CD4-positive, CD25-positive, alpha-beta regulatory T cell (primary cell): ENCODE measurements around the gene RPS6KA6. TPM values are rescaled to one million over a fixed set of nuclear protein-coding genes. Genes with fewer than 3 reads are reported as not detected.

ENCODE experiments used
- ATAC-seq, 2 donors: fragments of 150-1000 bp; cut with Tn5 transposase; one replicate each; pipeline ENCODE4 v1.10.0; 2021; ENCODE audit warnings: low read depth in 2 of 2, moderate number of reproducible peaks in 2 of 2, moderate library complexity in 1 of 2
- DNase-seq, 3 donors: peaks; one replicate each; pipeline versions ENCODE4 v3.0.0 to v3.0.0-alpha.2; 2012 to 2022; ENCODE audit warnings: mixed read lengths in 1 of 3
- H3K27ac ChIP-seq: one replicate; pipeline ENCODE4 v1.7.0; 2013; ENCODE audit warnings: mild to moderate bottlenecking, low read length; ENCODE audit not compliant: insufficient read depth, poor library complexity, severe bottlenecking
- H3K27me3 ChIP-seq: one replicate; pipeline ENCODE4 v1.7.0; 2013; ENCODE audit warnings: low read length; ENCODE audit not compliant: control insufficient read depth, insufficient read depth
- H3K36me3 ChIP-seq: one replicate; pipeline ENCODE4 v1.7.0; 2013; ENCODE audit warnings: mild to moderate bottlenecking, low read length, moderate library complexity; ENCODE audit not compliant: control insufficient read depth, insufficient read depth
- H3K4me1 ChIP-seq: 2 replicates; pipeline ENCODE4 v1.7.0; 2013; ENCODE audit warnings: mild to moderate bottlenecking, low read length; ENCODE audit not compliant: insufficient read depth, control insufficient read depth, poor library complexity, severe bottlenecking
- H3K4me3 ChIP-seq: one replicate; pipeline ENCODE4 v1.7.0; 2013; ENCODE audit warnings: low read depth, mild to moderate bottlenecking, low read length, moderate library complexity
- H3K9me3 ChIP-seq, 2 experiments: 1 replicate in 1 of 2; 2 replicates in 1 of 2; pipeline ENCODE4 v1.7.0; 2013; ENCODE audit warnings: low read length in 2 of 2, mild to moderate bottlenecking in 1 of 2, moderate library complexity in 1 of 2; ENCODE audit not compliant: control insufficient read depth in 2 of 2
- H3K27ac Mint-ChIP-seq, 3 donors: one replicate each; pipeline ENCODE4 v1.8.0; 2020 to 2022; ENCODE audit warnings: mild to moderate bottlenecking in 3 of 3, mixed read lengths in 3 of 3, moderate library complexity in 2 of 3
- H3K27me3 Mint-ChIP-seq: one replicate; pipeline ENCODE4 v1.8.0; 2022; ENCODE audit warnings: mild to moderate bottlenecking, mixed read lengths
- H3K36me3 Mint-ChIP-seq: one replicate; pipeline ENCODE4 v1.8.0; 2020; ENCODE audit warnings: mixed read lengths
- H3K4me1 Mint-ChIP-seq, 4 donors: one replicate each; pipeline ENCODE4 v1.8.0; 2020 to 2022; ENCODE audit warnings: mixed read lengths in 4 of 4, mild to moderate bottlenecking in 1 of 4
- H3K4me3 Mint-ChIP-seq, 4 donors: one replicate each; pipeline ENCODE4 v1.8.0; 2020 to 2022; ENCODE audit warnings: mild to moderate bottlenecking in 4 of 4, mixed read lengths in 4 of 4, moderate library complexity in 3 of 4
- H3K9me3 Mint-ChIP-seq, 7 donors: one replicate each; pipeline ENCODE4 v1.8.0; 2020 to 2022; ENCODE audit warnings: mixed read lengths in 7 of 7, mild to moderate bottlenecking in 3 of 7, moderate library complexity in 2 of 7
- polyA plus RNA-seq, 4 donors: library from polyadenylated mRNA; unstranded; fragments of 300-500 nt; fragmentation: Illumina TruSeq; gene quantifications; one replicate each; pipeline ENCODE4 v1.2.3, GENCODE V29; 2021
- total RNA-seq: library from RNA; stranded (reverse); gene quantifications from one replicate; pipeline ENCODE4 v1.2.3, GENCODE V29; 2022

Gene RPS6KA6
- total and polyA plus RNA-seq, 5 donors from 2014 or later = 0.05 to 0.06 TPM; not detected in 3

DNA sequence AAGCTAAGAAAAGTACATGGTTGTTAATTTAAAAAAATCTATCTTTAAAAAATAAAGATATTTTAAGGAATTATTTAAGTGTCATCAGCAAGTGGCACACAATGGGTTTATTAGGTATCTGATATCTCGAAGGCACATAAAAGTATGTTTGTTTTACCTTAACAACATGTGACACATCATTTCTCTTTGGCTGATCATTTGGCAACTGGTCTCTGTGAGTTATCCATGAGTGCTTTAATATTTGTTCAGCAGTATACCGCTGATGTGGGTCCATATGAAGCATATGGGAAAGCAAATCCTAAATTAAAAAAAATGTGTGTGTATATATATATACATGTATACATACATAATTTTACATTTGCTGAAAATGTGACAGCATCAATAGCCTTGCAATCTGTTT is 123.2 kb downstream of the RPS6KA6 start:
- Histone ChIP-seq H3K4me1 (no peaks in the 10 kb centered on the region), H3K4me3 (no peak overlapping the region), H3K27ac (no peak overlapping the region), H3K9me3 (no peaks in the 10 kb centered on the region), H3K36me3 (no peaks in the 10 kb centered on the region), H3K27me3 (no peaks in the 10 kb centered on the region)
- H3K27ac Mint-ChIP-seq = no peak overlapping the region
- DNase-seq = no peak
- H3K9me3 Mint-ChIP-seq = peaks cover 0 to 5% (median 0%) of the 10 kb centered on the region in 7 donors
- H3K4me1 Mint-ChIP-seq = no peaks in the 10 kb centered on the region
- H3K36me3 Mint-ChIP-seq = no peaks in the 10 kb centered on the region
- H3K27me3 Mint-ChIP-seq = no peaks in the 10 kb centered on the region
- no peak overlapping the region for H3K4me3 Mint-ChIP-seq
- no peak for ATAC-seq

DNA sequence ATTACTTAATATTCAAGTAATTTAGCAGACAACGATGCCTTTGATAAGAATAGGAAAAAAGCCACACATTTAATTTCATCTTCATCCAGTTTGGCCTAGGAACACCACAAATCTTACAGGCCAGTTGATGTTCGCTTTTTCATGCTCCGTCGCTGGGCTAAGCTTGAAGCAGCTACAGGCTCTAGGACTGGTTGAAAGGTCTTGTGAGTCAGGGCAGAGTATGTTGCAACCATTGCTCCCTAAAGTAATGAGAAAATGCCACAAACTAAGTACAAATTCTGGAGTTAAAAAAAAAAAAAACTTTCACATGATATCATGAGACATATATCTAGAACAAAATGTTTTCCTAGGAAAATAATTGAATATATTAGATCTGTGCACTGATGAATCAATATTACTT is 123.8 kb downstream of the RPS6KA6 start:
- Mint-ChIP-seq H3K4me1 (no peaks in the 10 kb centered on the region), H3K27ac (no peak overlapping the region)
- H3K36me3 ChIP-seq = no peaks in the 10 kb centered on the region

DNA sequence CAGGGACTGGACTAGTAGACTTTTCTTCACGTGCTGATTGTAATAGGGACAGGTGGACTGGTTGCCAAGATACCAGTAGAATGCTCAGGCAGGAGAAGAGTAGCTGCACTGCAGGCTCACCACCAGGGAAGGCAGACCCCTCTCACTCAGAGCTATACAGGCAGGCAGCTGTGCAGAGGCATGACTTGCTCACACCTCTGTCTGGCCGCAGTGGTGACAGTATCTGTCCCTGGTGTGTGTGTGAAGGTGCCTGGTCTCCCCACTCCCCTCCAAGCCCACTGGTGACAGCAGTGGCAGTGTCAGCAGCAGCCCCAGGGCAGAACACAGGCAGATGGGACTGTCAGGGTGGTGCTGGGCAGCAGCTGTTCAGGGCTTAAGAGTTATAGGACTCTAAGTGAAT is 140.7 kb downstream of the RPS6KA6 start:
- no peaks in the 10 kb centered on the region for H3K27me3 Mint-ChIP-seq

More for the DNA sequence above, 123.8 kb downstream of the RPS6KA6 start:
- ATAC-seq (no peak), DNase-seq (no peak)
- Histone ChIP-seq H3K27me3 (no peaks in the 10 kb centered on the region), H3K27ac (no peak overlapping the region), H3K4me3 (no peak overlapping the region), H3K9me3 (no peaks in the 10 kb centered on the region), H3K4me1 (no peaks in the 10 kb centered on the region)
- Mint-ChIP-seq H3K9me3 (peaks cover 0 to 5% (median 0%) of the 10 kb centered on the region in 7 donors), H3K27me3 (no peaks in the 10 kb centered on the region), H3K4me3 (no peak overlapping the region), H3K36me3 (no peaks in the 10 kb centered on the region)

DNA sequence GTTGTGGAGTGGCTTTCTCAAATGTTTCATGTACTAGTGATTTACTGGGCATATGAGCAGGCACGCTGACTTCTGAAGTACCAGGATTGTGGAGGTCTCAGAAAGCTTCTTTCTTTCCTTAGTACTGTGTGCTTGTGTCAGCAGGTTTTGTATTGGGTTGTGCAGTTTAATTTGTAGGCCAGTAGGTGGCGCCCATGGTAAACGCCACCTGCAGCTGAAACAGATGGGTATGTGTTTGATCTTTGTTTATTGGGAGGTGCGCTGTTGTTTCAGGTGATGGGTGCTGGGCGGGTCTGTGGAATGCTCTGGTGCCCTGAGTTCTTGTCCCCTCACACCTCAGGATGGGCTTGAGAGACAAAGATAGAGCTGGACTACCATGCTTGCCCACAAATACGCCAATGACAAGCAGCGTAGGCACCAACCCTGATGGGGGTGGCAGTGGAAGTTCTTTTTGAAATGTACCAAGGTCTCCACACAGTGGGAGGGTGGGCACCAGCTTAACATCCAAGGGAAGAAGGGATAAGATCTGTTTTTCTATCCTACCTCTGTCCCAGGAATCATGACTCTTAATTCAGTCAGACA is 141.5 kb downstream of the RPS6KA6 start:
- DNase-seq (peak in 2 of 3 donors; percentile 10 to 49), ATAC-seq (no peak)
- Histone ChIP-seq H3K27ac (no peak overlapping the region), H3K4me1 (no peaks in the 10 kb centered on the region), H3K9me3 (no peaks in the 10 kb centered on the region), H3K4me3 (no peak overlapping the region), H3K36me3 (no peaks in the 10 kb centered on the region), H3K27me3 (no peaks in the 10 kb centered on the region)
- no peaks in the 10 kb centered on the region for H3K4me1 Mint-ChIP-seq
- no peaks in the 10 kb centered on the region for H3K36me3 Mint-ChIP-seq
- no peaks in the 10 kb centered on the region for H3K27me3 Mint-ChIP-seq
- no peak overlapping the region for H3K4me3 Mint-ChIP-seq
- H3K27ac Mint-ChIP-seq = no peak overlapping the region
- H3K9me3 Mint-ChIP-seq = peaks cover 0 to 7% (median 0%) of the 10 kb centered on the region in 7 donors

More for the DNA sequence above, 140.7 kb downstream of the RPS6KA6 start:
- Histone ChIP-seq H3K36me3 (no peaks in the 10 kb centered on the region), H3K27me3 (no peaks in the 10 kb centered on the region), H3K9me3 (no peaks in the 10 kb centered on the region), H3K4me1 (no peaks in the 10 kb centered on the region), H3K4me3 (no peak overlapping the region), H3K27ac (no peak overlapping the region)
- Mint-ChIP-seq H3K27ac (no peak overlapping the region), H3K4me3 (no peak overlapping the region), H3K36me3 (no peaks in the 10 kb centered on the region), H3K9me3 (peaks cover 0 to 3% (median 0%) of the 10 kb centered on the region in 7 donors), H3K4me1 (no peaks in the 10 kb centered on the region)
- ATAC-seq (no peak), DNase-seq (no peak)

DNA sequence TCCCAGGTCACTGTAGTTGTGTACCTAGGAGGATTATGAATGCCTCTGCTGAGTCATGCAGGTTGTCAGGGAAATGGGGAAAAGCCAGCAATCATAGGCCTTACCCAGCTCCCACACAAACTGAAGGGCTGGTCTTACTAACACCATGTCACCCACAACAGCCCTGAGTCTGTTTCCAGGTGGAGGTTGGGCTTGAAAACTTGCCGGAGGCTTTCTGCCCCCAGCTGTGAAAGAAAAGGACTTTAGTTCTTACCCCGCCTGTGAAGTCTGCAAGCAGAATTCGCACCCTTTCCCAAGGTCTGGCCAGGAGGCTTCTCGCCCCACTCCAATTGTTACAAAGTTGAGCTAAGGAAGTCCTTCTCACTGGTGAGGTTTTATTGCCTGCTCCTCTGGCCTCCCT is 143.9 kb downstream of the RPS6KA6 start:
- no peaks in the 10 kb centered on the region for H3K9me3 ChIP-seq
- Mint-ChIP-seq H3K27me3 (no peaks in the 10 kb centered on the region), H3K9me3 (peaks cover 0 to 7% (median 0%) of the 10 kb centered on the region in 7 donors), H3K27ac (no peak overlapping the region), H3K4me3 (no peak overlapping the region), H3K4me1 (no peaks in the 10 kb centered on the region), H3K36me3 (no peaks in the 10 kb centered on the region)
- no peak overlapping the region for H3K27ac ChIP-seq
- no peak for DNase-seq
- no peaks in the 10 kb centered on the region for H3K27me3 ChIP-seq
- H3K4me3 ChIP-seq = no peak overlapping the region
- no peak for ATAC-seq
- H3K36me3 ChIP-seq = no peaks in the 10 kb centered on the region
- H3K4me1 ChIP-seq = no peaks in the 10 kb centered on the region
